ENCODE measurements around the gene ZSCAN5A. TPM values are rescaled to one million over a fixed set of nuclear protein-coding genes. Genes with fewer than 3 reads are reported as not detected.
"Not testable (repeated sequence)": the region's sequence is repeated elsewhere in the genome, so short reads cannot be mapped to it uniquely, and the experiment has no call there.

The ZSCAN5A gene
- total and polyA plus RNA-seq, 10 of the 15 experiments (the other 5 are each of a cell fraction or from before 2014, with no cell fraction given): 5.5 to 12.0 (median 8.7) TPM

- H2AFZ ChIP-seq (ENCODE audit: control insufficient read depth, low read depth, low read length); DNase-seq (ENCODE audit: low read depth, low spot score); ATAC-seq; H3K9ac ChIP-seq (ENCODE audit: control insufficient read depth, insufficient read depth, low read length); SMC1A ChIA-PET (ENCODE audit: uncharacterized antibody, unreplicated experiment); H3K4me2 ChIP-seq (ENCODE audit: control insufficient read depth, insufficient read depth); H4K20me1 ChIP-seq (ENCODE audit: control insufficient read depth, insufficient read depth); FAIRE-seq; H3K27me3 ChIP-seq (replicated peaks in 1 of 2; ENCODE audit: control insufficient read depth in 2 of 2, insufficient read depth in 2 of 2, low read length in 1 of 2); H3K36me3 ChIP-seq (ENCODE audit: control insufficient read depth in 2 of 2, insufficient read depth in 2 of 2, low read length in 1 of 2); POLR2A ChIA-PET; H3K4me3 ChIP-seq; intact Hi-C loops (cut with micrococcal nuclease; ENCODE audit: unreplicated experiment); H3K4me1 ChIP-seq (ENCODE audit: control insufficient read depth, insufficient read depth, low read length); CTCF ChIA-PET; H3K9me3 ChIP-seq (replicated peaks; ENCODE audit: control insufficient read depth, insufficient read depth, low read length); RAD21 ChIA-PET (ENCODE audit: unreplicated experiment); in situ Hi-C loops (cut with MboI); H3K27ac ChIP-seq (ENCODE audit: control insufficient read depth, insufficient read depth); BruUV-seq (replicated peaks); H3K79me2 ChIP-seq (ENCODE audit: control insufficient read depth, insufficient read depth, low read length): not testable (repeated sequence)
- 45% methylated on average over 4 of the region's 4 CpGs for WGBS (ENCODE audit: insufficient coverage, insufficient replicate concordance, low lambda C conversion rate, missing lambda C conversion rate)
Observed at GRCh38 chr19:56245764-56246163, 68.9 kb downstream of the ZSCAN5A start.

- TF ChIP-seq NFYA (IDR thresholded peaks at IDR 0.05; ENCODE audit: borderline replicate concordance, low read depth, low read length): no peak
- DNase-seq (ENCODE audit: low read depth, low spot score) (no peak), ATAC-seq (no peak), FAIRE-seq (no peak)
- RAD21 ChIA-PET (ENCODE audit: unreplicated experiment): no interaction called here
- no peaks in the 10 kb centered on the region for H3K27me3 ChIP-seq (replicated peaks in 1 of 2; ENCODE audit: control insufficient read depth in 2 of 2, insufficient read depth in 2 of 2, low read length in 1 of 2)
- H3K4me1 ChIP-seq (ENCODE audit: control insufficient read depth, insufficient read depth, low read length): no peaks in the 10 kb centered on the region
- no peak overlapping the region for H3K4me3 ChIP-seq
- no peak overlapping the region for H2AFZ ChIP-seq (ENCODE audit: control insufficient read depth, low read depth, low read length)
- H3K9me3 ChIP-seq (replicated peaks; ENCODE audit: control insufficient read depth, insufficient read depth, low read length): no peaks in the 10 kb centered on the region
- CTCF ChIA-PET: no interaction called here
- H3K4me2 ChIP-seq (ENCODE audit: control insufficient read depth, insufficient read depth): no peak overlapping the region
- H3K27ac ChIP-seq (ENCODE audit: control insufficient read depth, insufficient read depth): no peak overlapping the region
- BruUV-seq (replicated peaks): no TSS peak
- H3K9ac ChIP-seq (ENCODE audit: control insufficient read depth, insufficient read depth, low read length): no peak overlapping the region
- in situ Hi-C loops (cut with MboI): no loop called here
- H3K79me2 ChIP-seq (ENCODE audit: control insufficient read depth, insufficient read depth, low read length): no peaks in the 10 kb centered on the region
- 72% methylated on average over 7 of the region's 7 CpGs for WGBS (ENCODE audit: insufficient coverage, insufficient replicate concordance, low lambda C conversion rate, missing lambda C conversion rate)
- SMC1A ChIA-PET (ENCODE audit: uncharacterized antibody, unreplicated experiment): no interaction called here
- POLR2A ChIA-PET: no interaction called here
- no peaks in the 10 kb centered on the region for H3K36me3 ChIP-seq (ENCODE audit: control insufficient read depth in 2 of 2, insufficient read depth in 2 of 2, low read length in 1 of 2)
- no peaks in the 10 kb centered on the region for H4K20me1 ChIP-seq (ENCODE audit: control insufficient read depth, insufficient read depth)
- intact Hi-C loops (cut with micrococcal nuclease; ENCODE audit: unreplicated experiment): no loop called here
Observed at GRCh38 chr19:56245121-56245740, 69.4 kb downstream of the ZSCAN5A start.

Measured in GM12878 (cell line).